Spleen (tissue), 11 donors: ENCODE data around the gene SUCLG1. TPM values are rescaled to one million over a fixed set of nuclear protein-coding genes. Genes with fewer than 3 reads are reported as not detected.

ENCODE experiments used
- DNase-seq: peaks from one replicate; pipeline ENCODE4 v3.0.0-alpha.2; 2020
- H3K27ac ChIP-seq, 8 donors: fragments of 200-600 bp; sonication (generic) in 7 of 8; 1 replicate in 4 of 8; 2 replicates in 4 of 8; pipeline versions ENCODE4 v1.5.0 to v1.8.0; 2016 to 2021; ENCODE audit warnings: inconsistent platforms in 4 of 8, mild to moderate bottlenecking in 4 of 8, moderate library complexity in 1 of 8
- H3K27me3 ChIP-seq, 7 donors: fragments of 200-600 bp; sonication (generic) in 6 of 7; replicated peaks in 1 of 7; 1 replicate in 4 of 7; 2 replicates in 3 of 7; pipeline versions ENCODE4 v1.5.0 to v1.8.0; 2016 to 2021; ENCODE audit warnings: inconsistent platforms in 3 of 7, mild to moderate bottlenecking in 1 of 7
- H3K36me3 ChIP-seq, 6 donors: fragments of 200-600 bp; sonication (generic) in 5 of 6; 1 replicate in 4 of 6; 2 replicates in 2 of 6; pipeline versions ENCODE4 v1.5.0 to v1.8.0; 2016 to 2021; ENCODE audit warnings: inconsistent platforms in 2 of 6
- H3K4me1 ChIP-seq, 6 donors: fragments of 200-600 bp; sonication (generic) in 5 of 6; 1 replicate in 3 of 6; 2 replicates in 3 of 6; pipeline versions ENCODE4 v1.5.0 to v1.8.0; 2016 to 2021; ENCODE audit warnings: inconsistent platforms in 3 of 6
- H3K4me3 ChIP-seq, 8 donors: fragments of 200-600 bp; sonication (generic) in 7 of 8; 1 replicate in 4 of 8; 2 replicates in 4 of 8; pipeline versions ENCODE4 v1.5.0 to v1.8.0; 2016 to 2021; ENCODE audit warnings: inconsistent platforms in 4 of 8, mild to moderate bottlenecking in 4 of 8, moderate library complexity in 2 of 8
- H3K9me3 ChIP-seq, 8 donors: fragments of 200-600 bp; sonication (generic) in 7 of 8; 1 replicate in 4 of 8; 2 replicates in 4 of 8; pipeline versions ENCODE4 v1.5.0 to v1.8.0; 2016 to 2021; ENCODE audit warnings: inconsistent platforms in 4 of 8
- CTCF ChIP-seq, 11 experiments: fragments of 200-600 bp in 7 of 11; fragments of 450-650 bp in 4 of 11; sonication (generic) in 4 of 11; IDR thresholded peaks in 8 of 11; conservative IDR thresholded peaks in 3 of 11; 1 replicate in 7 of 11; 2 replicates in 4 of 11; pipeline versions ENCODE4 v1.4.0 to v1.8.0; 2016 to 2021; ENCODE audit warnings: antibody characterized with exemption in 11 of 11, inconsistent platforms in 4 of 11, mild to moderate bottlenecking in 1 of 11
- POLR2A ChIP-seq, 3 donors: fragments of 450-650 bp; IDR thresholded peaks; one replicate each; pipeline ENCODE4 v1.5.1; 2017; ENCODE audit warnings: antibody characterized with exemption in 3 of 3, mild to moderate bottlenecking in 1 of 3
- POLR2AphosphoS5 ChIP-seq, 3 donors: sonication (generic); formaldehyde crosslinking; IDR thresholded peaks; one replicate each; pipeline ENCODE4 v1.5.1; 2017; ENCODE audit warnings: antibody characterized with exemption in 3 of 3
- WGBS, 5 donors: extraction: QIAGEN DNeasy Blood & Tissue Kit in 3 of 5; methylation state at CpG; one replicate each; pipeline versions ENCODE4 v1.1.5 to v1.1.7; 2013 to 2018; 5-methylcytosine and 5-hydroxymethylcytosine counted together
- intact Hi-C: fragments of 100-400 bp; cut with DNase I; formaldehyde crosslinking; loops from one replicate; pipeline ENCODE4 v1.15.0; 2023; ENCODE audit warnings: low total_unique reads
- polyA plus RNA-seq, 3 donors: library from polyadenylated mRNA; stranded (reverse); fragments of 200-250 nt; gene quantifications; one replicate each; pipeline ENCODE4 v1.2.1, GENCODE V29; 2013
- total RNA-seq, 7 donors: library from RNA; depleted of rRNA in 3 of 7; stranded (reverse); fragments of >200 nt in 3 of 7; fragmentation: NEBNext Ultra II Directional in 4 of 7; extraction: Animal tissue kit (Norgen Biotek cat#: 25700) in 4 of 7; gene quantifications; one replicate each; pipeline versions ENCODE4 v1.1.0 to v1.2.1, GENCODE V29; 2016 to 2021
- donor health status: healthy with polysubstance abuse.
- donor health status: DM: no; HTN: no; CAD: no; lungs with moderate emphysema.
- donor health status: DM: no; HTN: no; CAD: no.
- donor health status: Bipolar disorder and iron deficiency.
- donor health status: healthy.
- donor health status: DM: no; HTN: no; CAD: no.
- donor health status: DM: yes; HTN: yes; CAD: no.

Gene SUCLG1
- total and polyA plus RNA-seq, 10 donors: 39.2 to 58.3 (median 44.7) TPM

GRCh38 chr2:84458551-84459017, 496 bp downstream of the SUCLG1 start:
- intact Hi-C loops: no loop called here
- no peak for TF ChIP-seq CTCF (IDR thresholded peaks at IDR 0.05 in 8 of 11, conservative IDR thresholded peaks at IDR 0.05 in 3 of 11)
- 0 to 1% (median 1%) methylated on average over 16 of the region's 16 CpGs for WGBS, 5 donors
- DNase-seq: no peak
- Histone ChIP-seq H3K9me3 (no peaks in the 10 kb centered on the region), H3K4me3 (peak overlapping the region; percentile 69 to 93 (median 86)), H3K36me3 (peaks cover 0 to 8% (median 0%) of the 10 kb centered on the region in 6 donors), H3K4me1 (peaks cover 7 to 67% (median 40%) of the 10 kb centered on the region in 6 donors), H3K27me3 (no peaks in the 10 kb centered on the region), H3K27ac (peak overlapping the region; percentile 70 to 96 (median 91))

GRCh38 chr2:84457686-84458085, 1.4 kb downstream of the SUCLG1 start:
- DNase-seq: no peak
- TF ChIP-seq POLR2A (IDR thresholded peaks at IDR 0.05) (no peak), POLR2AphosphoS5 (IDR thresholded peaks at IDR 0.05) (no peak), CTCF (IDR thresholded peaks at IDR 0.05 in 8 of 11, conservative IDR thresholded peaks at IDR 0.05 in 3 of 11) (no peak)
- Histone ChIP-seq H3K36me3 (peaks cover 0 to 12% (median 0%) of the 10 kb centered on the region in 6 donors), H3K4me3 (peak overlapping the region in 3 of 8 donors; percentile 76 to 93 (median 83)), H3K27me3 (no peaks in the 10 kb centered on the region), H3K4me1 (peaks cover 7 to 76% (median 42%) of the 10 kb centered on the region in 6 donors), H3K27ac (no peak overlapping the region), H3K9me3 (no peaks in the 10 kb centered on the region)
- WGBS, 5 donors: 75 to 87% (median 77%) methylated on average over 2 of the region's 2 CpGs
- intact Hi-C loops: no loop called here

- 57 to 74% (median 65%) methylated on average over 4 of the region's 4 CpGs for WGBS, 5 donors
- Histone ChIP-seq H3K4me3 (no peak overlapping the region), H3K36me3 (peaks cover 0 to 12% (median 0%) of the 10 kb centered on the region in 6 donors), H3K9me3 (no peaks in the 10 kb centered on the region), H3K27ac (no peak overlapping the region), H3K27me3 (no peaks in the 10 kb centered on the region), H3K4me1 (peaks cover 7 to 91% (median 47%) of the 10 kb centered on the region in 6 donors)
- no peak for DNase-seq
- TF ChIP-seq CTCF (IDR thresholded peaks at IDR 0.05 in 8 of 11, conservative IDR thresholded peaks at IDR 0.05 in 3 of 11) (no peak), POLR2AphosphoS5 (IDR thresholded peaks at IDR 0.05) (no peak), POLR2A (IDR thresholded peaks at IDR 0.05) (no peak)
- intact Hi-C loops: no loop called here
Observed at GRCh38 chr2:84456156-84456555, 2.9 kb downstream of the SUCLG1 start.

GRCh38 chr2:84454581-84454980, 4.5 kb downstream of the SUCLG1 start:
- peaks cover 0 to 12% (median 0%) of the 10 kb centered on the region in 6 donors for H3K36me3 ChIP-seq
- 91 to 99% (median 97%) methylated on average over 2 of the region's 2 CpGs for WGBS, 5 donors
- H3K27ac ChIP-seq: no peak overlapping the region
- no peak for TF ChIP-seq POLR2AphosphoS5 (IDR thresholded peaks at IDR 0.05)
- TF ChIP-seq CTCF (IDR thresholded peaks at IDR 0.05 in 8 of 11, conservative IDR thresholded peaks at IDR 0.05 in 3 of 11): no peak
- TF ChIP-seq POLR2A (IDR thresholded peaks at IDR 0.05): no peak
- no peaks in the 10 kb centered on the region for H3K9me3 ChIP-seq
- no peak overlapping the region for H3K4me3 ChIP-seq
- no peaks in the 10 kb centered on the region for H3K27me3 ChIP-seq
- H3K4me1 ChIP-seq: peaks cover 0 to 91% (median 48%) of the 10 kb centered on the region in 6 donors
- DNase-seq: no peak
- intact Hi-C loops: no loop called here
